Measurements from ENCODE around the gene NKTR.

- TF ChIP-seq CTCF (IDR thresholded peaks at IDR 0.05; ENCODE audit: low read depth, low read length) (no peak), POLR2A (IDR thresholded peaks at IDR 0.05; ENCODE audit: extremely low read depth, insufficient read length) (no peak)
These were observed 72.0 kb downstream of the NKTR start for GRCh38 chr3:42672515-42672914.

Data from NB4 (cell line).